Breast epithelium (tissue), 4 donors: Measurements from ENCODE around the gene NCDN. TPM values are rescaled to one million over a fixed set of nuclear protein-coding genes. Genes with fewer than 3 reads are reported as not detected.

Source experiments
- DNase-seq, 2 donors: peaks; one replicate each; pipeline ENCODE4 v3.0.0-alpha.2; 2019; ENCODE audit warnings: low spot score in 2 of 2
- H3K27ac ChIP-seq, 2 donors: fragments of 200-600 bp; sonication (generic) in 1 of 2; one replicate each; pipeline ENCODE4 v1.5.1; 2016 to 2019; ENCODE audit warnings: mild to moderate bottlenecking in 1 of 2
- H3K27me3 ChIP-seq, 2 donors: fragments of 200-600 bp; sonication (generic) in 1 of 2; one replicate each; pipeline versions ENCODE4 v1.5.1 to v1.6.0; 2017 to 2019; ENCODE audit warnings: control low read depth in 1 of 2, mild to moderate bottlenecking in 1 of 2
- H3K36me3 ChIP-seq: fragments of 200-600 bp; one replicate; pipeline ENCODE4 v1.5.1; 2019
- H3K4me1 ChIP-seq, 2 donors: fragments of 200-600 bp; sonication (generic); one replicate each; pipeline ENCODE4 v1.5.1; 2016 to 2019; ENCODE audit warnings: control low read depth in 1 of 2
- H3K4me3 ChIP-seq, 3 donors: fragments of 200-600 bp; sonication (generic); 1 replicate in 2 of 3; 2 replicates in 1 of 3; pipeline ENCODE4 v1.5.1; 2016 to 2019; ENCODE audit warnings: mild to moderate bottlenecking in 3 of 3, moderate library complexity in 2 of 3
- H3K9me3 ChIP-seq, 2 donors: fragments of 200-600 bp; sonication (generic) in 1 of 2; one replicate each; pipeline ENCODE4 v1.5.1; 2016 to 2019; ENCODE audit warnings: control low read depth in 1 of 2
- POLR2A ChIP-seq: fragments of 450-650 bp; IDR thresholded peaks from one replicate; pipeline ENCODE4 v1.6.1; 2016; ENCODE audit warnings: antibody characterized with exemption, mild to moderate bottlenecking, moderate library complexity
- POLR2AphosphoS5 ChIP-seq, 3 donors: sonication (generic); formaldehyde crosslinking; IDR thresholded peaks; one replicate each; pipeline ENCODE4 v1.6.1; 2017; ENCODE audit warnings: antibody characterized with exemption in 3 of 3
- intact Hi-C: fragments of 100-400 bp; cut with DNase I; formaldehyde crosslinking; loops from one replicate; pipeline ENCODE4 v1.15.1; 2023; ENCODE audit warnings: low total_unique reads
- total RNA-seq, 3 donors: library from RNA; depleted of rRNA; stranded (reverse); fragments of >200 nt; gene quantifications; one replicate each; pipeline ENCODE4 v1.1.0, GENCODE V29; 2016
- TF ChIP-seq, protein P1 (sequence below), 3 donors: fragments of 450-650 bp; IDR thresholded peaks; one replicate each; pipeline ENCODE4 v1.5.1; 2016 to 2017; ENCODE audit warnings: antibody characterized with exemption in 3 of 3, mild to moderate bottlenecking in 3 of 3, moderate library complexity in 3 of 3

Gene NCDN
- total RNA-seq, 3 donors from 2014 or later, result 9.9 to 22.3 (median 16.2) TPM

DNA sequence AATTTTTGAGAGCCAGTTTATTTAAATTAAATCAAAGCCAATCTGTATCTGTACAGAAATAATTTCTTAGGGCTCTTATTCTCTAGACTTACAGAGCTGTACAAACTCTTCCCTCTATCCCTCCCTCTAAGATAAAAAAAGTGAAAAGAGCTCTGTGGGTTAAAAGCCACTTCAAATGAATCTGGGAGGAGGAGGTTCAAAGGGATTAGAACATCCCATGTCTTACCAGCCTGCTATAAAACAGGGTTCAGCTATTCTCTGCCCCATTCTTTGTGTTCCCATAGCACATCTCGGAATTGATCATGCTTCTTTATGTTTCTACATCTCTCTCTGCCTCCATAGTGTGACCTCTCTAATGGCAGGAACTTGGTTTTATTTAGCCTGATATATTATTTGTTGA, 19.8 kb upstream of the NCDN start:
- Histone ChIP-seq H3K36me3 (no peaks in the 10 kb centered on the region), H3K27me3 (no peaks in the 10 kb centered on the region), H3K4me3 (no peak overlapping the region), H3K4me1 (peaks cover 0 to 29% of the 10 kb centered on the region in 2 donors), H3K9me3 (no peaks in the 10 kb centered on the region), H3K27ac (peak overlapping the region in 1 of 2 donors; percentile 54)
- intact Hi-C loops, result no loop called here
- TF ChIP-seq, protein P1, sequence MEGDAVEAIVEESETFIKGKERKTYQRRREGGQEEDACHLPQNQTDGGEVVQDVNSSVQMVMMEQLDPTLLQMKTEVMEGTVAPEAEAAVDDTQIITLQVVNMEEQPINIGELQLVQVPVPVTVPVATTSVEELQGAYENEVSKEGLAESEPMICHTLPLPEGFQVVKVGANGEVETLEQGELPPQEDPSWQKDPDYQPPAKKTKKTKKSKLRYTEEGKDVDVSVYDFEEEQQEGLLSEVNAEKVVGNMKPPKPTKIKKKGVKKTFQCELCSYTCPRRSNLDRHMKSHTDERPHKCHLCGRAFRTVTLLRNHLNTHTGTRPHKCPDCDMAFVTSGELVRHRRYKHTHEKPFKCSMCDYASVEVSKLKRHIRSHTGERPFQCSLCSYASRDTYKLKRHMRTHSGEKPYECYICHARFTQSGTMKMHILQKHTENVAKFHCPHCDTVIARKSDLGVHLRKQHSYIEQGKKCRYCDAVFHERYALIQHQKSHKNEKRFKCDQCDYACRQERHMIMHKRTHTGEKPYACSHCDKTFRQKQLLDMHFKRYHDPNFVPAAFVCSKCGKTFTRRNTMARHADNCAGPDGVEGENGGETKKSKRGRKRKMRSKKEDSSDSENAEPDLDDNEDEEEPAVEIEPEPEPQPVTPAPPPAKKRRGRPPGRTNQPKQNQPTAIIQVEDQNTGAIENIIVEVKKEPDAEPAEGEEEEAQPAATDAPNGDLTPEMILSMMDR (IDR thresholded peaks at IDR 0.05), result no peak
- TF ChIP-seq POLR2AphosphoS5 (IDR thresholded peaks at IDR 0.05) (no peak), POLR2A (no peak)
- DNase-seq, result no peak

DNA sequence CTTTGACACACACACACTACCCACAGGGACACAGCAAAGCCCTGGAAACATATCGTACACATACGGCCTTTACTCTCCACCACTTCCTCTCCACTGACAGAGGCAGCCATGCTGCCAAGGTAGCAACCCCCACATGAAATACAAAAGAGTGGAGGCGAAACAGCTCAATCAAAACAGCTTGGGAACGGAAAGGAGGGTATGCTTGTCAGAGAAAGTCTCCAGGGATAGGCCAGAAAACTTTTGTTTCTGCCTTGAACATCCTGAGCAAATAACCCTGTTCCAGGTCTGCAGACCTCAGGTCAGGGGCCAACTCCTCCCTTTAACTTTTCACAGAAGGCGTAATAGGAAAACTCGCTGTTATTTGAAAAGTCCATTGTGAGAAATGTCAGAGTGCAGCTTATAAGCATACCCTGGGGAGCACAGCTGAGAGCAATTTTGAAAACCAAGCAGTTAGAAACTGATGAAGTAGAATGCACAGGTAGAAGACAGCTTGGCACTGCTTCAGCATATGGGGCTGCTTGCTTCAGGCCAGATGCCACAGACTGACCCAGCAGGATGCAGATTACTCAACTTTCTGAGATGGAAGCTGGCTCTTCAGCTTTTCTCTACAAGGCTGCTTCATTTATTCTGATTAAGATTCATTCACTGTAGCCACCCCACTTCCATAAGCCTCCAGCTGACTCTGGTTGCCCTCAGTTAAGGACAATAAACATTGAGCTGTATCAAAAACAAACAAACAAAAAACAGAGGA, 18.4 kb upstream of the NCDN start:
- no peak for DNase-seq
- Histone ChIP-seq H3K27ac (peak overlapping the region; percentile 70 to 81), H3K4me1 (peaks cover 0 to 20% of the 10 kb centered on the region in 2 donors), H3K9me3 (no peaks in the 10 kb centered on the region), H3K4me3 (no peak overlapping the region), H3K36me3 (no peaks in the 10 kb centered on the region), H3K27me3 (no peaks in the 10 kb centered on the region)
- TF ChIP-seq POLR2AphosphoS5 (IDR thresholded peaks at IDR 0.05), result no peak
- TF ChIP-seq POLR2A, result no peak
- TF ChIP-seq, protein P1 (IDR thresholded peaks at IDR 0.05), result no peak
- intact Hi-C loops, result no loop called here

DNA sequence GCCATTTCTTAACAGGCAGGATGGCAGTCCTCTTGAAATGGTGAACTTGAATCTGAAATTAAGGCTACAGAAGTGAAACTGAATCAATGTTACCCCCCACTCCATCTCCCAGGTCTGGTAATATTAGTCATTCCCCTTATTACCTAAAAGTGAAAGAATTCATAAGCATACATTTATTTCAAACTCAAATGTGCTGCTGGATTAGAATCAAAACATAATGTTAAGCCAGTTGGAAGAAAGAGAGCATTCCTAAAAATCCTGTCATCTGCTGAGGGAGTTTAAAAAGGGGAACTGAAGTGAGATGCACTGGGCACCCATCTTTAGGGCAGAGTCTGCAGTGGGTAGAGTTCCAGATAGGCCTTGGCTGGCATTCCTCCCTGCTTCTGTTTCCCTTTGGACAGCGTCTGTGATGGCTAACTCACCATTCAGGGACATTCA, 17.8 kb upstream of the NCDN start:
- Histone ChIP-seq H3K27ac (peak overlapping the region; percentile 70 to 81), H3K4me3 (no peak overlapping the region), H3K4me1 (peaks cover 0 to 21% of the 10 kb centered on the region in 2 donors), H3K27me3 (no peaks in the 10 kb centered on the region), H3K36me3 (no peaks in the 10 kb centered on the region), H3K9me3 (no peaks in the 10 kb centered on the region)
- DNase-seq, result no peak
- intact Hi-C loops, result no loop called here
- TF ChIP-seq POLR2AphosphoS5 (IDR thresholded peaks at IDR 0.05), result no peak
- TF ChIP-seq, protein P1 (IDR thresholded peaks at IDR 0.05), result no peak
- TF ChIP-seq POLR2A, result no peak

DNA sequence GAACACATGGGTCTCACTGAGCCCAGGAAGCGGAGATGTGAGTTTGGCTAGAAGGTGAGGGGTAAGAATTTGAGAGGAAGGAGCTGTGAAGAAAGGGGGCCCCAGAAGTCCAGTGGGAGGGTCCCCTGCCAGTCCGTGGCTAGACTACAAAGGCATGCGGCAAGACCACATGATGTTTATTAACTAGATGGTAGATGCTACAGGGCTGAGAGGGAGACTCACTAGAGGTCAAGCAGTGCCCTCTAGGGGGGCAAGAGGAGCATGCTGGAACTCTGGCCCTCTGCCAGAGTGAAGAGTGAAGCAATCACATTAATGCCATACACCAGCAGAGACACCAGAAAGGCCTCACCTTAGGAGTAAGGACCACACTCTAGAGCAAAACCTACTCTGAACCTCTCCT, 12.6 kb upstream of the NCDN start:
- Histone ChIP-seq H3K27me3 (no peaks in the 10 kb centered on the region), H3K4me1 (peaks cover 0 to 14% of the 10 kb centered on the region in 2 donors), H3K36me3 (no peaks in the 10 kb centered on the region), H3K27ac (peak overlapping the region; percentile 4 to 18), H3K4me3 (no peak overlapping the region), H3K9me3 (no peaks in the 10 kb centered on the region)
- intact Hi-C loops, result no loop called here
- TF ChIP-seq POLR2AphosphoS5 (IDR thresholded peaks at IDR 0.05), result no peak
- TF ChIP-seq POLR2A, result no peak
- TF ChIP-seq, protein P1 (IDR thresholded peaks at IDR 0.05), result peak in 1 of 3 donors; percentile 24
- no peak for DNase-seq

DNA sequence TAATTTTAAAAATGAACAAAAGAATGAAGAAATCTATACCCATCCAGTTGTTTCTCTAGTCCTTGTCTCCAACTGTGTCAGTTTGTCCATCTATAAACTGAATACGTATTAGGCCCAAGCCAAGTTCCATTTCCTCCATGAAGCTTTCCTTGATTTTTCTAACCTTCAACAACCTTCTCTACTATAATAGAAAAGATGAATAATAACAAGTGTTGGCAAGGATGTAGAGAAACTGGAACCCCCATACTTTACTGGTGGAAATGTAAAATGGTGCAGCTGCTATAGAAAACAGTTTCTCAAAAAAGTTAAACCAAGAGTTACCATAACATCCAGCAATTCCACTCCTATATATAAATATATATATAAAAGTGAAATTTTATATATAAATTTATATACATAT, 11.0 kb upstream of the NCDN start:
- no peak for TF ChIP-seq POLR2A
- TF ChIP-seq POLR2AphosphoS5 (IDR thresholded peaks at IDR 0.05), result no peak
- TF ChIP-seq, protein P1 (IDR thresholded peaks at IDR 0.05), result no peak
- no peak overlapping the region for H3K4me3 ChIP-seq
- H3K36me3 ChIP-seq, result no peaks in the 10 kb centered on the region
- no peak overlapping the region for H3K27ac ChIP-seq
- H3K9me3 ChIP-seq, result no peaks in the 10 kb centered on the region
- H3K27me3 ChIP-seq, result no peaks in the 10 kb centered on the region
- H3K4me1 ChIP-seq, result peaks cover 0 to 6% of the 10 kb centered on the region in 2 donors
- intact Hi-C loops, result no loop called here
- no peak for DNase-seq
